Mammary microvascular endothelial cell (primary cell): ENCODE results near the gene SLC25A28. TPM values are rescaled to one million over a fixed set of nuclear protein-coding genes. Genes with fewer than 3 reads are reported as not detected.

Experiments used
- total RNA-seq: library from RNA; depleted of rRNA; stranded (reverse); fragments of >200 nt; gene quantifications from 2 replicates; pipeline ENCODE4 v1.2.3, GENCODE V29; 2015

SLC25A28 gene, protein sequence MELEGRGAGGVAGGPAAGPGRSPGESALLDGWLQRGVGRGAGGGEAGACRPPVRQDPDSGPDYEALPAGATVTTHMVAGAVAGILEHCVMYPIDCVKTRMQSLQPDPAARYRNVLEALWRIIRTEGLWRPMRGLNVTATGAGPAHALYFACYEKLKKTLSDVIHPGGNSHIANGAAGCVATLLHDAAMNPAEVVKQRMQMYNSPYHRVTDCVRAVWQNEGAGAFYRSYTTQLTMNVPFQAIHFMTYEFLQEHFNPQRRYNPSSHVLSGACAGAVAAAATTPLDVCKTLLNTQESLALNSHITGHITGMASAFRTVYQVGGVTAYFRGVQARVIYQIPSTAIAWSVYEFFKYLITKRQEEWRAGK
- total RNA-seq = 7.8 and 11.3 TPM in 2 replicates

DNA sequence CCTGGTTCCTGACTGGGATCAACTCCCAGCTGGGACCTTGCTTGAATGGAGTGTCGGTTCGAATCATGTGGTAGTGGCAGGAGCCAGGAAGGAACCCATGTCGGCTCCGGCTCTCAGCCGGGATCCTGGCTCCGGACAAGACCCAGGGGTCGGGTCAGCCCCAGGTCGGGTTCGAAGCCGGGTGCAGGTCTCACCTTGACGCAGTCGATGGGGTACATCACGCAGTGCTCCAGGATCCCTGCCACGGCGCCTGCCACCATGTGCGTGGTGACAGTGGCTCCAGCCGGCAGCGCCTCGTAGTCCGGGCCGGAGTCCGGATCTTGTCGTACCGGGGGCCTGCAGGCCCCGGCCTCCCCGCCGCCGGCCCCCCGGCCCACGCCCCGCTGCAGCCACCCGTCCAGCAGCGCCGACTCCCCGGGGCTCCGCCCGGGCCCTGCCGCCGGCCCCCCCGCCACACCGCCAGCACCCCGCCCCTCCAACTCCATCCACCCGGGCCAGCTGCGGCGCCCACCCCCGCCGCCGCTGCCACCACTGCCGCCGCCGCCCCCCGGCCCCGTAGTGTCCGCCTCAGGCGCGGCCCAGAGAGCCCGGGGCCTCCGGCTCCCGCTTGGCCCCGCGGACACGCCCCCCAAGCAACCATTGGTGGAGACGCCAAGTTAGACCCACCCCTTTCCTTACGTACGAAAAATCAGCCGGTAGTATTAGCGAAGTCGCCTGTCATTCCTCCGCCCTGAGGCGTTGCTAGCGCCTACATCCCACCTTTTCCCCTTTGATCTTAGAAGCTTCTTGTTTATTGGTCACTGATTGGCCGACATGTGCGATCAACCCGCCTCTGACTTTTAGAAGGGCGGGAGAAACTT is at the start of gene SLC25A28:
Gene SLC25A28 (minus strand): TSS at position 589 of the 860 bp plus-strand sequence. CDS start 104 bp downstream, at position 485.

GRCh38 chr10:99659031-99659867 is 39.0 kb upstream of the SLC25A28 start, which contains the start of gene ENTPD7:
Gene ENTPD7, plus strand, starts transcription at chr10:99659509. Its CDS starts 448 bp downstream, at chr10:99659957.

Other genes starting within 250 kb of the SLC25A28 start
- gene GOT1, start 189.8 kb downstream of the SLC25A28 start, total RNA-seq = 20.2 and 36.8 TPM in 2 replicates
- gene NKX2-3, start 87.5 kb downstream of the SLC25A28 start, total RNA-seq = not detected in 2 replicates
- 11.1 and 11.6 TPM in 2 replicates for gene ENTPD7, start 39.1 kb upstream of the SLC25A28 start, total RNA-seq
- gene COX15, start 111.7 kb upstream of the SLC25A28 start, total RNA-seq = 30.4 and 30.6 TPM in 2 replicates
- gene CUTC, start 111.8 kb upstream of the SLC25A28 start, total RNA-seq = 15.8 and 19.1 TPM in 2 replicates
- gene ABCC2, start 162.2 kb upstream of the SLC25A28 start, total RNA-seq = 0.07 and 0.49 TPM in 2 replicates